K562 (cell line): ENCODE data around the gene XPC. TPM values are rescaled to one million over a fixed set of nuclear protein-coding genes. Genes with fewer than 3 reads are reported as not detected.

Source experiments
- ELK1 ChIP-seq: sonication (generic); formaldehyde crosslinking; IDR thresholded peaks from 2 replicates; pipeline ENCODE4 v1.8.1; 2022; ENCODE audit warnings: missing genetic modification reagents
- GABPB1 ChIP-seq: sonication (generic); formaldehyde crosslinking; IDR thresholded peaks from 2 replicates; pipeline ENCODE4 v1.8.0; 2022; ENCODE audit warnings: mild to moderate bottlenecking, missing genetic modification reagents
- GABPB2 ChIP-seq: fragments of 250-450 bp; sonication (Bioruptor Pico); conservative IDR thresholded peaks from 2 replicates; pipeline ENCODE4 v1.5.1; 2021; ENCODE audit warnings: mild to moderate bottlenecking
- KAT2B ChIP-seq: IDR thresholded peaks from one replicate; pipeline ENCODE4 v1.6.1; 2012; ENCODE audit warnings: low read depth, mild to moderate bottlenecking, control low read depth, inconsistent platforms, low read length, moderate library complexity
- MAFF ChIP-seq: IDR thresholded peaks from 2 replicates; pipeline ENCODE4 v1.6.1; 2012; ENCODE audit warnings: low read length, improper control_type of control experiment
- MCM7 ChIP-seq, 2 experiments: fragments of 450-650 bp; IDR thresholded peaks; 2 replicates each; pipeline ENCODE4 v1.6.1; 2016 to 2018
- MED1 ChIP-seq: sonication (generic); formaldehyde crosslinking; IDR thresholded peaks from 2 replicates; pipeline ENCODE4 v1.8.1; 2023; ENCODE audit warnings: missing genetic modification reagents, borderline replicate concordance
- MYBL2 ChIP-seq, 2 experiments: fragments of 450-650 bp in 1 of 2; sonication (generic) in 1 of 2; formaldehyde crosslinking in 1 of 2; IDR thresholded peaks; 2 replicates each; pipeline versions ENCODE4 v1.6.1 to v1.8.1; 2017 to 2022; ENCODE audit warnings: borderline replicate concordance in 1 of 2, inconsistent platforms in 1 of 2, low read depth in 1 of 2, mild to moderate bottlenecking in 1 of 2, missing genetic modification reagents in 1 of 2, moderate library complexity in 1 of 2
- ZBTB2 ChIP-seq: fragments of 450-650 bp; IDR thresholded peaks from 2 replicates; pipeline ENCODE4 v1.6.1; 2016; ENCODE audit warnings: antibody characterized with exemption
- ZMIZ1 ChIP-seq, 2 experiments: fragments of 150-350 bp in 1 of 2; IDR thresholded peaks; 2 replicates each; pipeline ENCODE4 v1.6.1; 2012 to 2016; ENCODE audit warnings: low read depth in 2 of 2, low read length in 2 of 2, mild to moderate bottlenecking in 1 of 2, moderate library complexity in 1 of 2
- ZNF407 ChIP-seq: fragments of 450-650 bp; IDR thresholded peaks from 2 replicates; pipeline ENCODE4 v1.6.1; 2016; ENCODE audit warnings: low read depth
- ZNF436 ChIP-seq: fragments of 250-450, 450-650 bp; sonication (Bioruptor Pico); formaldehyde crosslinking; IDR thresholded peaks from 2 replicates; pipeline ENCODE4 v1.7.0; 2020; ENCODE audit warnings: mild to moderate bottlenecking
- polyA plus RNA-seq, 8 experiments: library from polyadenylated mRNA; depleted of rRNA in 4 of 8; stranded (reverse) in 5 of 8; unstranded in 3 of 8; fragments of >200 nt; fragmentation: Nextera tagmentation in 2 of 8; fragmentation: Illumina TruSeq in 1 of 8; extraction: Ambion mirVana in 2 of 8; extraction: Trizol in 1 of 8; gene quantifications; 2 replicates each; pipeline versions ENCODE4 v1.2.1 to v1.2.3, GENCODE V29; 2011 to 2014; ENCODE audit warnings: inconsistent platforms in 1 of 8, missing spikeins in 1 of 8
- total RNA-seq, 7 experiments: library from RNA; depleted of rRNA in 6 of 7; stranded (reverse); fragments of >200 nt in 6 of 7; fragmentation: Illumina TruSeq in 2 of 7; extraction: Trizol in 2 of 7; gene quantifications; 2 replicates each; pipeline versions ENCODE4 v1.2.1 to v1.2.3, GENCODE V29; 2011 to 2021; ENCODE audit warnings: low replicate concordance in 1 of 7

Gene XPC
- total and polyA plus RNA-seq, 9 of the 15 experiments (the other 6 are each of a cell fraction or from before 2014, with no cell fraction given), result 3.8 to 54.7 (median 41.3) TPM

GRCh38 chr3:14178247-14179113, at the start of gene XPC, which contains the start of gene LSM3 (continued):
- TF ChIP-seq ELK1 (CRISPR knock-in tag), result no peak
- TF ChIP-seq MYBL2 (IDR thresholded peaks at IDR 0.05; ENCODE audit: low read depth), result no peak
- TF ChIP-seq MYBL2 (CRISPR knock-in tag; IDR thresholded peaks at IDR 0.05; ENCODE audit: borderline replicate concordance), result no peak
- TF ChIP-seq ZBTB2, result no peak; the same call in none of the 2 replicates
- peak; percentile 89 for TF ChIP-seq GABPB1 (CRISPR knock-in tag)
- TF ChIP-seq MCM7 (IDR thresholded peaks at IDR 0.05), result no peak
- TF ChIP-seq ZNF436 (CRISPR knock-in tag), result no peak
- TF ChIP-seq MED1 (CRISPR knock-in tag), result no peak
- no peak for TF ChIP-seq ZNF407
- TF ChIP-seq MAFF, result peak; percentile 94
- no peak for TF ChIP-seq KAT2B
- peak in 1 of 2 experiments; percentile 79; a peak in 2 of 4 replicates for TF ChIP-seq ZMIZ1 (IDR thresholded peaks at IDR 0.05; ENCODE audit: low read depth in 2 of 2, low read length in 2 of 2)
- TF ChIP-seq GABPB2 (CRISPR knock-in tag), result no peak
